Measurements from ENCODE around the gene SARS1.

The SARS1 gene

GRCh38 chr1:109259674-109260557, 46.2 kb downstream of the SARS1 start:
- Mint-ChIP-seq H3K36me3 (ENCODE audit: insufficient read depth) (peaks cover 7% of the 10 kb centered on the region), H3K4me3 (no peak overlapping the region)
- no peak for DNase-seq

GRCh38 chr1:109261006-109261405, 47.3 kb downstream of the SARS1 start:
- H3K4me3 Mint-ChIP-seq: no peak overlapping the region
- H3K9me3 Mint-ChIP-seq: no peaks in the 10 kb centered on the region
- no peak for ATAC-seq (replicated peaks)
- peaks cover 7% of the 10 kb centered on the region for H3K36me3 Mint-ChIP-seq (ENCODE audit: insufficient read depth)
- DNase-seq: no peak
- H3K27ac Mint-ChIP-seq: no peak overlapping the region
- H3K27me3 Mint-ChIP-seq: no peaks in the 10 kb centered on the region
- peaks cover 6 to 14% of the 10 kb centered on the region in 2 donors for H3K4me1 Mint-ChIP-seq (ENCODE audit: low read depth in 2 of 2)

More at GRCh38 chr1:109259674-109260557, 46.2 kb downstream of the SARS1 start:
- H3K27ac Mint-ChIP-seq: peak overlapping the region in 1 of 2 donors; percentile 75
- H3K27me3 Mint-ChIP-seq: no peaks in the 10 kb centered on the region
- no peaks in the 10 kb centered on the region for H3K9me3 Mint-ChIP-seq
- peaks cover 12 to 19% of the 10 kb centered on the region in 2 donors for H3K4me1 Mint-ChIP-seq (ENCODE audit: low read depth in 2 of 2)
- no peak for ATAC-seq (replicated peaks)

GRCh38 chr1:109261578-109261977, 47.9 kb downstream of the SARS1 start:
- no peaks in the 10 kb centered on the region for H3K27me3 Mint-ChIP-seq
- DNase-seq (no peak), ATAC-seq (replicated peaks) (no peak)
- H3K4me3 Mint-ChIP-seq: no peak overlapping the region
- H3K27ac Mint-ChIP-seq: no peak overlapping the region
- no peaks in the 10 kb centered on the region for H3K9me3 Mint-ChIP-seq
- peaks cover 6 to 11% of the 10 kb centered on the region in 2 donors for H3K4me1 Mint-ChIP-seq (ENCODE audit: low read depth in 2 of 2)
- peaks cover 7% of the 10 kb centered on the region for H3K36me3 Mint-ChIP-seq (ENCODE audit: insufficient read depth)

GRCh38 chr1:109262231-109263055, 48.7 kb downstream of the SARS1 start:
- H3K4me1 Mint-ChIP-seq (ENCODE audit: low read depth in 2 of 2): peaks cover 5 to 6% of the 10 kb centered on the region in 2 donors
- no peak overlapping the region for H3K4me3 Mint-ChIP-seq
- ATAC-seq (replicated peaks) (no peak), DNase-seq (no peak)
- H3K27me3 Mint-ChIP-seq: no peaks in the 10 kb centered on the region
- no peaks in the 10 kb centered on the region for H3K9me3 Mint-ChIP-seq
- no peak overlapping the region for H3K27ac Mint-ChIP-seq
- H3K36me3 Mint-ChIP-seq (ENCODE audit: insufficient read depth): peaks cover 7% of the 10 kb centered on the region

- Mint-ChIP-seq H3K4me3 (no peak overlapping the region), H3K4me1 (ENCODE audit: low read depth in 2 of 2) (peaks cover 0 to 6% of the 10 kb centered on the region in 2 donors), H3K9me3 (no peaks in the 10 kb centered on the region), H3K36me3 (ENCODE audit: insufficient read depth) (peaks cover 4% of the 10 kb centered on the region), H3K27ac (no peak overlapping the region), H3K27me3 (no peaks in the 10 kb centered on the region)
- DNase-seq (no peak), ATAC-seq (replicated peaks) (peak; percentile 11)
Observed at GRCh38 chr1:109263234-109263596, 49.5 kb downstream of the SARS1 start.

- Mint-ChIP-seq H3K27me3 (no peaks in the 10 kb centered on the region), H3K36me3 (ENCODE audit: insufficient read depth) (peaks cover 4% of the 10 kb centered on the region), H3K4me1 (ENCODE audit: low read depth in 2 of 2) (peaks cover 0 to 6% of the 10 kb centered on the region in 2 donors), H3K4me3 (no peak overlapping the region), H3K27ac (no peak overlapping the region), H3K9me3 (no peaks in the 10 kb centered on the region)
- DNase-seq: peak; percentile 70 to 75 (median 74)
- ATAC-seq (replicated peaks): peak; percentile 98
Observed at GRCh38 chr1:109263597-109264378, 50.1 kb downstream of the SARS1 start.

- Mint-ChIP-seq H3K27ac (no peak overlapping the region), H3K4me3 (no peak overlapping the region), H3K9me3 (no peaks in the 10 kb centered on the region), H3K36me3 (ENCODE audit: insufficient read depth) (peaks cover 4% of the 10 kb centered on the region), H3K27me3 (no peaks in the 10 kb centered on the region), H3K4me1 (ENCODE audit: low read depth in 2 of 2) (peaks cover 0 to 6% of the 10 kb centered on the region in 2 donors)
- DNase-seq: no peak
- no peak for ATAC-seq (replicated peaks)
Observed at GRCh38 chr1:109264379-109264755, 50.6 kb downstream of the SARS1 start.

- H3K36me3 Mint-ChIP-seq (ENCODE audit: insufficient read depth): peaks cover 4% of the 10 kb centered on the region
- no peak overlapping the region for H3K4me3 Mint-ChIP-seq
- H3K27ac Mint-ChIP-seq: no peak overlapping the region
Observed at GRCh38 chr1:109265016-109265415, 51.3 kb downstream of the SARS1 start.

GRCh38 chr1:109265741-109266330, 52.1 kb downstream of the SARS1 start:
- Mint-ChIP-seq H3K9me3 (no peaks in the 10 kb centered on the region), H3K4me1 (ENCODE audit: low read depth in 2 of 2) (peaks cover 0 to 6% of the 10 kb centered on the region in 2 donors), H3K36me3 (ENCODE audit: insufficient read depth) (peaks cover 4% of the 10 kb centered on the region), H3K4me3 (no peak overlapping the region), H3K27ac (no peak overlapping the region), H3K27me3 (no peaks in the 10 kb centered on the region)
- no peak for DNase-seq
- no peak for ATAC-seq (replicated peaks)

More at GRCh38 chr1:109265016-109265415, 51.3 kb downstream of the SARS1 start:
- ATAC-seq (replicated peaks) (no peak), DNase-seq (no peak)
- Mint-ChIP-seq H3K27me3 (no peaks in the 10 kb centered on the region), H3K4me1 (ENCODE audit: low read depth in 2 of 2) (peaks cover 0 to 6% of the 10 kb centered on the region in 2 donors), H3K9me3 (no peaks in the 10 kb centered on the region)

- H3K27ac Mint-ChIP-seq: no peak overlapping the region
- no peak for ATAC-seq (replicated peaks)
Observed at GRCh38 chr1:109266965-109267364, 53.2 kb downstream of the SARS1 start.

GRCh38 chr1:109267743-109268300, 54.1 kb downstream of the SARS1 start:
- Mint-ChIP-seq H3K36me3 (ENCODE audit: insufficient read depth) (peaks cover 8% of the 10 kb centered on the region), H3K4me1 (ENCODE audit: low read depth in 2 of 2) (peaks cover 0 to 6% of the 10 kb centered on the region in 2 donors), H3K4me3 (no peak overlapping the region), H3K27ac (no peak overlapping the region), H3K27me3 (no peaks in the 10 kb centered on the region), H3K9me3 (no peaks in the 10 kb centered on the region)
- ATAC-seq (replicated peaks) (no peak), DNase-seq (no peak)

More at GRCh38 chr1:109266965-109267364, 53.2 kb downstream of the SARS1 start:
- peaks cover 4% of the 10 kb centered on the region for H3K36me3 Mint-ChIP-seq (ENCODE audit: insufficient read depth)
- H3K27me3 Mint-ChIP-seq: no peaks in the 10 kb centered on the region
- DNase-seq: no peak
- H3K4me3 Mint-ChIP-seq: no peak overlapping the region
- no peaks in the 10 kb centered on the region for H3K9me3 Mint-ChIP-seq
- peaks cover 0 to 6% of the 10 kb centered on the region in 2 donors for H3K4me1 Mint-ChIP-seq (ENCODE audit: low read depth in 2 of 2)

GRCh38 chr1:109268431-109269211, 54.9 kb downstream of the SARS1 start:
- no peak overlapping the region for H3K27ac Mint-ChIP-seq
- H3K27me3 Mint-ChIP-seq: no peaks in the 10 kb centered on the region
- H3K4me3 Mint-ChIP-seq: no peak overlapping the region
- DNase-seq (no peak), ATAC-seq (replicated peaks) (no peak)
- H3K9me3 Mint-ChIP-seq: no peaks in the 10 kb centered on the region
- peaks cover 6% of the 10 kb centered on the region for H3K36me3 Mint-ChIP-seq (ENCODE audit: insufficient read depth)
- peaks cover 0 to under 1% of the 10 kb centered on the region in 2 donors for H3K4me1 Mint-ChIP-seq (ENCODE audit: low read depth in 2 of 2)
